GM19438 (cell line): ENCODE measurements around the gene C15orf39.

Experiments used
- ATAC-seq: cut with Tn5 transposase; IDR thresholded peaks from one replicate; pipeline ENCODE4 v1.9.1; 2021; ENCODE audit warnings: low read depth; ENCODE audit not compliant: unreplicated experiment

Gene C15orf39

GRCh38 chr15:75195122-75195765, 6.4 kb upstream of the C15orf39 start:
- ATAC-seq = no peak

DNA sequence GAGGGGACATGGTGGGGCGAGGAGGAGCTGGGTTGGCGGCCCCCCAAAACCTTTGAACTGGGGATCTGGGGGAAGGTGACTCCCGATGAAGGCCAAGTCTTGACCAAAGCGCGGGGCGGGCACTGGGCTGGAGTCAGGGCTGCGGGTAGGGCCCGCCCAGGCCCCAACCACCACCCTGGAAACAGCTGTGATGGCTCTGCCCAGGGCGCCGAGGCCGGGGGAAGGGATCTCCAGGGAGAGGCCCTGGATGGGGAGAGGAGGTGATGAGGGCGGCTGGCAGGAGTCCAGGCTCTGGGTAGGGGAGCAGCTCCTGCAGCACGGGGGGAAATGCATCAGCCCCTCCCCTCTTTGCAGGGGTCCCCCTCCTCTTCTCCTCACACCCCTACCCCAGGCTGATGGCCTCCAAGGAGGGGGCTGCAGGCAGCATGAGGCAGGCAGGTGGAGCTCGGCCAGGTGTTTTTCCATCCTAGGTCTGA, 5.9 kb upstream of the C15orf39 start:
- no peak for ATAC-seq

DNA sequence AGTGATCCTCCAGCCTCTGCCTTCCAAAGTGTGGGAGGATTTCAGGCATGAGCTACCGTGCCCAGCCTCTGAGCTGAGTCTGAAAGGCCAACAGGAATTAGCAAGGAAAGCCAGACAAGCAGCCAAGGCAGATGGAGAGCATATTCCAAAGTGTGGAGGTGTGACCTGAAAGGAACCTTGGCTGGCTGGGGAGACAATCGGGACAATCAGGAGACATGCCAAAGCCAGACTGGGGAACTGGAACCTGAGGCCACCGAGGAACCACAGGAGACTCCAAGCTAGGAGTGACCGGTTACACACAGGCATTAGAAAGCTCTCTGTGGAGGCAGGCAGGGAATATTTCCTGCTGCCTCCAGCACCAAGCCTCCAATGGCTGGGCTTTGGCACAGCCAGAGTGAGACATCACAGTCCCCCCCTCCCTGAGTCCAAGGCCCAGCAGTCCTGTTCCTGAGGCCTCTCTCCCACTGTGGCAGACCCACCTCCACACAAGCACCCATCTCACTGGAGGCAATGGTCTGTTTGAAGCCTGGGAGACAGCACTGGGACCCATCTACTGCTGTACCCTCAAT, 4.5 kb upstream of the C15orf39 start:
- no peak for ATAC-seq

DNA sequence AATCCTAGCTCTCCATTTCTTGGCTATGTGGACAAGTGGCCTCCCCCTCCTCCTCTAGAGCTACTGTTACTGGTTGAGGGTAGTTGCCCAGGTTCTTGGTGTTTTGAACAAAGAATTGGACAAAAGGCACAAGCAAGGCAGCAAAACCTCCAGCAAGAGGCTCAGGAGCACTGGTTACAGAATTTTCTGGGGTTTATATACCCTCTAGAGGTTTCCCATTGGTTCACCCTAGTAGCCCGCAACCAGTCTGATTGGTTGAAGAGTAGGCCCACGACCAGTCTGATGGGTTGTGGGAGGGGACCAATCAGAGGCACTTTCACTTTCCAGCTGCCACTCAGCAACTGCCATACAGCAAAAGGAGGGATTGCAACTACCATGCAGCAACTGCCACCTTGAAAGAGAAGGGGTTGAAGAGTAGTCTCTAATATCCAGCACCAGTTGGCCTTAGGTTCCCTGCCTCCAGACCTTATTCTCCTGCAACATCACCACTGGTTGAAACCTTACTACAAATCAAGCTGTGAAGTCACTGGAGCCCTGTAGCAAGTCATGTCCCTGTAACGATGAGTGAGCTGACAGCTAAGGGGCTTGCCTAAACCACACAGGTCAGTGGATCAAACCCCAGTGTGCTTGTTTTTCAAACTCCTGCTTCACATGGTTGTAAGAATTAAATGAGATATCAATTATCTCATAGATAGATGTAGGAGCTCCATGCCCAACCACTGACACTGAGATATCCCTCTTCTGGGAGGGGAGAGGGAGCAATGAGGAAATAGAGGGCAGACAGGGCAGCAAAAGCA, 2.9 kb upstream of the C15orf39 start:
- ATAC-seq = no peak

DNA sequence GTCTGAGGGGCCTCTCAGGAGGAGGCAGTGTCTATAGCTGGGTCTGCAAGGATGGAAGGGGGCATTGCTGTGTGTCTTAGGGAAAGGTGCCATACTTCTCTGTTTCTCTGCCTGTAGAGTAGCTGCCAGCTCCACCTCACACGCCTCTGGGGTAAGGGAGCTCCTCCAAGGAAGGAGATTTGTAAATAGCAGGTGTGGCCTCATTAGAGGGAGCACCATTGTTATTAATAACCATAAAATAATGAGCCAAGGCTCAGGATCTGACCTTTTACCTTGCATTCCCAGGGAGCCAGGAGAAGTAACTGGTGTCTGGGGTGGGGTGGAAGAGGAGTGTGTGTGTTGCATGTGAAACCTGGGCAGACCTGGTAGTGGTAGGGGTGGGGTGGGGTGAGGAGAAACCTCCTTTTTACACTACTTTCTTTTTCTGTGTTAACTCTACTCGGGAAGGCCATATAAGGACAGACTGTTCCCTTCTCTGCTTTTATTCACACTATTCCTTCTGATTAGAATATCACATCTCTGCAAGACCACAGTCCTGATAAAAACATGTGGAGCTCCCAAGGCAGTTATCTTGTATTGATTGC, 2.2 kb upstream of the C15orf39 start:
- no peak for ATAC-seq

- ATAC-seq = no peak
Observed at GRCh38 chr15:75200391-75200764, 1.3 kb upstream of the C15orf39 start.

DNA sequence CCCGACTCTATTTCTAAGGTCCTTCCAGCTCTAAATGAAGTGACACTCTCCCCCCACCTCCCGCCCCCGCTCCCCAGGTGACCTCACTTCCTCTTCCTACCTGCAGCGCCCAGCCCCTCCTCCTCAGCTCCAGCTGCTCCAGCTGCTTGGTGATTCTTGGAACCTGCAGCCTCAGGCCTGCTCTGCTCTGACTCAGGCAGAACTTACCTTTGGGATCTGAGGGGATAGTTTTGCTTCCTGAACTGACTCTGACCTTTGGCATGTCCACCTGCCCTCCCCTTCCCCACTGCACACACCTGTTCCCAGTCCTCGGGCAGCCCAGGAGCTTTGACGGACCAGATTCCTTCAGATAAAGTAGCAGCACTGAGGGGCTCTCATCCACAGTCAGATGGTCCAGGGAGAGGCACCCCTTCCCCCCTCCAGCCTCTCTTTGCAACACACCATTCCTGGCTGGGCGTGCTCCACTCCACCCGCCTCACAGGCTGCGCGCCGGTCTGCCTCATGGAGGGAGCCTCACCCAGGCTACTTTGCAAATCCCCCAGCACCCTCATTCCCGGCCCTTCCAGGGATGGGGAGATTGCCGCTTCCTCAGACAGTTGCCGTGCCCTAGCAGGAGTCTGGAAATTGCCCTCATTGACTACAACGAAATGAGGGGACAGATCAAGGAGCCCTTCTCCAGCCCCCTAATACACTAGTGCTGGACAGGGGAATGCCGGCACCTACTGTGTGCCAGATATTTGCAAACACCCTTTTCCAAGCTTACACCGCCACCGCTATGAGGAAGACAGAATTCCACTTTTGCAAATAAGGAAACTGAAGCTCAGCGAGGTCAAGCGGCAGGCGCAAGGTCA, 692 bp upstream of the C15orf39 start:
- no peak for ATAC-seq

DNA sequence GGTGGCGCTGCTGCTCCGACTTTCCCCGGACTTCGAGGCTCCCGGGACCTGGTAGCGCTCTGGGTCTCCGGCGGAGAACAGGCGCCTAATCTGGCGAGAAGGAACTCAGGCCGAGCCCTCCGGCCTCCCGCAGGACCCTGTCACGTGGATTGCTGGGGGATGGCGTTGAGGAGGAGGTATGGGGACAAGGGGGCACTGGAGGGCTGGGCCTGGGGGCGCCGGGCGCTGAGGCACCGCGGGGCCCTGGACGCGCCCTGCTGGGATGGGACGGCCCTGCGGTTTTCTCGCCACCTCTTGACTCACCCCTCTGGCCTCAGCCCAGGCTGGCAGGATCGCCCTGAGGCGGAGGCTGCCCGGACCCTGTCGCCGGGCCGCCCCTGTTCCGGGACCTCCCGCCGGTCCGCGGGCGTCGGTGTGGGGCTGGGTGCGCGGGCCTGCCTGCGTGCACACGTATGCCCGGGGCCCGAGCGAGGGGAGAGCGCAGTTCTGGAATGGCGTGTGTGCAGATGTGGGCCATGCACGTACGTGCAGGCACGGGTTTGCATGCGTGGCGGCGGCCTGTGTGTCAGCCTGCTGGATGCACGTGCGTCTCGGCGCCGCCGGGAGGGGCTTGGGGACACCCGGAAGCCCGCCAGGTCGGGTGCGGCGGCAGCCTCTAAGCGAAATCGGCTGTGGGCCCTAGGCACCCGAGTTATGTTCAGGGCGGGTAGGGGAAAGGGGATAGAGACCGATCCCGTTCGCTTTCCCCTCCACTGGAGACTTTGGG, 752 bp downstream of the C15orf39 start:
- no peak for ATAC-seq

DNA sequence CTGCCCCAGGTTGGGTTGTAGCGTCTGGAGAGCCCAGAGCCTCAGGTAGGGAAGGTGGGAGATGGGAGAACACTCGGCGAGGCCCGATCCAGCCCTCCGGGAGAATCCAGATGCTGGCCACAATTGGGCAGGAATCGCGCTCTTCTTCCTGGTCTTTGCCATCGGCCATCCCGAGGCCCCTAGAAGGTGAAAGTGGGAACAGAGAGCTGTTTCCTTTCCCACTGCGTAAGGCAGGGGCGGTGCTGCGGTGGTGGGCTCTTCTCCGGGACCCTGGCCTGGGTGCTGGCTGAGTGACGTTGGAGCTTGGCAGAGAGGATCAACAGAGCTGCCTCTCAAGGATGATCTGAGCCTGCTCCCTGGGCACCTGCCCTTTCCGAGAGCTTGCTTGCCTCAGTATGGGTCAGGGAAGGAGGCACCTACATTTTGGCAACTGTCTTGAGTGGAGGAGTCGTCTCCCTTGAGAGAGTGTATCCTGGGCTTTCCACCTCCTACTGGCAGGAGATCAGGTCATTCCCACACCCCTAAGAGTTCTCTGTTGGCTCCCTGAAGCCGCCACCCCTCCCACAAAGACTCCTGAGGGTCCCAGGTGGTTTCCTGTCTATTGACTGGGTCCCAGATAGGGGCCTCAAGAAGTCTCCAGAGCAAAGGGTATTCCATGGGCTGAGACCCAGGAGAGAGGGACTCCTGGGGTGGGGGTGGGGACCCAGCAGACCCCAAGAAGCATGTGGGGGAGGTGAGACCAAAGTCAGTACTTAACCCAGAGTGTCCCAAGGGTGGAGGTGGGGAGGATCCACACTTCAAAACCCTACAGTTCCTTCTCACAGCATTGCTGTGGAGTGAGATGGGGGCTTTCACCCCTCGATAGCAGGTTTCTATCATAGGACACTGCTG, 1.6 kb downstream of the C15orf39 start:
- ATAC-seq = no peak

DNA sequence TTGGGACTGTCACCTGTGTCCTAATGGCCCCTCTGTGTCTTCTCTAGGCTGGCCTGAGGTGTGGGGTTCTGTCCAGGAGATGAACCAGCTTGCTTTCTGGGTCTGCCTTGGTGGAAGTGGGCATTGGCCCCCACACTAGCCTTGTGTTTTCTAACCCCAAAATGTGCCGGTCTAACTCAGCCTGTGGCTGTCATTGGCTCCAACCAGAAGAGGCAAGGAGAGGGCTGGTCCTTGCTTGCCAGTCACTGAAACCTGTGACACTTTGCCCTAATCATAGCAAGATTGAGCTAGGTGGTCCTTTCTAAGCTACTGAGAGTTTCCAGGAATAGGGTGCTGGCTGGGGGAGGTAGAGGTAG, 2.2 kb downstream of the C15orf39 start:
- no peak for ATAC-seq

- peak; percentile 43 for ATAC-seq
Observed at GRCh38 chr15:75204340-75205063, 2.8 kb downstream of the C15orf39 start.

DNA sequence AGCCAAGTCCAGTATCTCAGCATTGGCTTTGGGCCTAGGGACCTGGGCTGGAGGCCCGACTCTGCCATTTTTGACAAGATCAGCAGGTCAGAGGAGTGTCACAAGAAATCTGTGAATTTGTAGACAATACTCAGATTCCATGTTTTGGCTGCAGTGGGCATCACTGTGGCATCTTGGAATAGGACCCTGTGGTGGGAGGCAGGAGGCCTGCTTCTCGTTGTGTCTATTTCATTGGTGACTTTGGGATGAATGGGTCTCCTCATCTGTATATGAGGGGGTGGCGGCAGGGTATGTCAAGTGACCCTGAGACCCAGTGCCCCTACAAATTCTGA, 3.3 kb downstream of the C15orf39 start:
- ATAC-seq = no peak

DNA sequence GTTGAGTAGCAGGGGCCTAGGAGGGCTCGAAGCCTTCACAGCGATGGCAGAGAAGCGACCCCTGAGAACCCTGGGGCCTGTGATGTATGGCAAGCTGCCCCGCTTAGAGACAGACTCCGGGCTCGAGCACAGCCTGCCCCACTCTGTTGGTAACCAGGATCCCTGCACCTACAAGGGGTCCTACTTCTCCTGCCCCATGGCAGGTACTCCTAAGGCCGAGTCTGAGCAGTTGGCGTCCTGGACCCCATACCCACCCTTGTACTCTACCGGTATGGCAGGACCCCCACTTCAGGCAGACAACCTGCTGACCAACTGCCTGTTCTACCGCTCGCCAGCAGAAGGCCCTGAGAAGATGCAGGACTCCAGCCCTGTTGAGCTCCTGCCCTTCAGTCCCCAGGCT, 4.3 kb downstream of the C15orf39 start:
- ATAC-seq = no peak

- ATAC-seq = no peak
Observed at GRCh38 chr15:75206803-75207617, 5.3 kb downstream of the C15orf39 start.

- ATAC-seq = no peak
Observed at GRCh38 chr15:75207618-75208500, 6.2 kb downstream of the C15orf39 start.

GRCh38 chr15:75208501-75209288, 7.0 kb downstream of the C15orf39 start:
- no peak for ATAC-seq
